Panc1 (cell line): ENCODE measurements around the gene SLC27A2. TPM values are rescaled to one million over a fixed set of nuclear protein-coding genes. Genes with fewer than 3 reads are reported as not detected.

Source experiments
- ATAC-seq: fragments of 200-7000 bp; cut with Tn5 transposase; 2 replicates; pipeline ENCODE4 v1.9.1; 2020; ENCODE audit warnings: mild to moderate bottlenecking, moderate library complexity
- BruUV-seq: library from RNA; stranded (reverse); fragments of 400-500 nt; replicated peaks from 2 replicates; lab custom pipeline; 2021; lab: Mats Ljungman, UMichigan
- CTCF ChIA-PET: fragments of 300-600 bp; sonication (Branson Sonifier 250); formaldehyde crosslinking; loops from one replicate; lab custom pipeline; 2022; ENCODE audit warnings: antibody characterized with exemption; lab: Charles Lee
- POLR2A ChIA-PET: fragments of 300-600 bp; sonication (Branson Sonifier 250); formaldehyde crosslinking; loops from one replicate; lab custom pipeline; 2022; ENCODE audit warnings: antibody characterized with exemption; lab: Charles Lee
- DNase-seq: peaks from one replicate; pipeline ENCODE4 v3.0.0-alpha.2; 2010; ENCODE audit warnings: low read depth, low spot score
- H3K27ac ChIP-seq: 2 replicates; pipeline ENCODE4 v1.5.1; 2011; ENCODE audit warnings: mild to moderate bottlenecking, low read length, inconsistent platforms
- H3K27me3 ChIP-seq: fragments of 200-500 bp; sonication (Bioruptor generic); 2 replicates; pipeline ENCODE4 v1.6.0; 2014; ENCODE audit warnings: low read length, inconsistent platforms; ENCODE audit not compliant: control insufficient read depth, insufficient read depth
- H3K36me3 ChIP-seq: fragments of 200-500 bp; sonication (Bioruptor generic); 2 replicates; pipeline ENCODE4 v1.5.1; 2014; ENCODE audit warnings: inconsistent platforms, mild to moderate bottlenecking, low read length, moderate library complexity; ENCODE audit not compliant: control insufficient read depth, insufficient read depth
- H3K4me1 ChIP-seq: 2 replicates; pipeline ENCODE4 v1.5.1; 2011; ENCODE audit warnings: inconsistent platforms, mild to moderate bottlenecking, low read length, moderate library complexity; ENCODE audit not compliant: control insufficient read depth, insufficient read depth
- H3K4me3 ChIP-seq, 2 experiments: 2 replicates each; pipeline ENCODE4 v1.5.1; 2011 to 2012; ENCODE audit warnings: low read depth in 2 of 2, low read length in 2 of 2, mild to moderate bottlenecking in 2 of 2, inconsistent platforms in 1 of 2, moderate library complexity in 1 of 2
- H3K9me3 ChIP-seq: fragments of 200-500 bp; sonication (Bioruptor generic); 2 replicates; pipeline ENCODE4 v1.5.1; 2014; ENCODE audit warnings: low read depth, mild to moderate bottlenecking, inconsistent platforms, low read length, moderate library complexity; ENCODE audit not compliant: control insufficient read depth, insufficient read depth
- CTCF ChIP-seq: fragments of 450-650 bp; IDR thresholded peaks from 2 replicates; pipeline ENCODE4 v1.5.1; 2017; ENCODE audit warnings: mild to moderate bottlenecking
- POLR2AphosphoS5 ChIP-seq: IDR thresholded peaks from 2 replicates; pipeline ENCODE4 v1.6.1; 2012; ENCODE audit warnings: mild to moderate bottlenecking, low read depth, low read length, moderate library complexity
- REST ChIP-seq, 2 experiments: IDR thresholded peaks; 2 replicates each; pipeline ENCODE4 v1.6.1; 2011 to 2012; ENCODE audit warnings: low read depth in 2 of 2, control low read depth in 1 of 2, low read length in 1 of 2, mild to moderate bottlenecking in 1 of 2, moderate library complexity in 1 of 2; ENCODE audit not compliant: insufficient read depth in 1 of 2
- SIN3A ChIP-seq: IDR thresholded peaks from 2 replicates; pipeline ENCODE4 v1.6.1; 2012; ENCODE audit warnings: low read depth, mild to moderate bottlenecking, low read length, moderate library complexity, borderline replicate concordance; ENCODE audit not compliant: insufficient read depth
- TCF7L2 ChIP-seq: IDR thresholded peaks from 2 replicates; pipeline ENCODE4 v1.6.1; 2011; ENCODE audit warnings: mild to moderate bottlenecking, low read depth, low read length, inconsistent platforms
- in situ Hi-C: cut with HindIII; loops from 2 replicates; pipeline ENCODE4 v1.10.0; 2016; ENCODE audit warnings: low sequenced_read_pairs, low pct_unique_long_range_greater_than_20kb
- intact Hi-C: fragments of 100-400 bp; cut with micrococcal nuclease; formaldehyde crosslinking; loops from one replicate; pipeline ENCODE4 v1.10.0; 2022; ENCODE audit not compliant: unreplicated experiment
- total RNA-seq: library from RNA; stranded (reverse); gene quantifications from one replicate; pipeline ENCODE4 v1.2.1, GENCODE V29; 2021; ENCODE audit not compliant: unreplicated experiment

Gene SLC27A2
- total RNA-seq, 1 experiment from 2014 or later, result 0.18 TPM

GRCh38 chr15:50164458-50164857 lies 17.5 kb upstream of the SLC27A2 start:
- H3K4me1 ChIP-seq, result no peaks in the 10 kb centered on the region
- intact Hi-C loops (no loop called here), in situ Hi-C loops (no loop called here)
- no peaks in the 10 kb centered on the region for H3K36me3 ChIP-seq
- CTCF ChIA-PET, result no interaction called here
- H3K27me3 ChIP-seq, result no peaks in the 10 kb centered on the region
- POLR2A ChIA-PET, result no interaction called here
- no peak overlapping the region for H3K4me3 ChIP-seq
- no peak for TF ChIP-seq SIN3A
- TF ChIP-seq TCF7L2, result no peak
- TF ChIP-seq CTCF, result no peak
- TF ChIP-seq POLR2AphosphoS5, result no peak
- TF ChIP-seq REST (IDR thresholded peaks at IDR 0.05; ENCODE audit: insufficient read depth in 1 of 2, low read depth in 2 of 2, low read length in 1 of 2), result no peak
- H3K27ac ChIP-seq, result no peak overlapping the region
- BruUV-seq, result no TSS peak
- no peaks in the 10 kb centered on the region for H3K9me3 ChIP-seq
- ATAC-seq (no peak), DNase-seq (no peak)

- Histone ChIP-seq H3K27ac (no peak overlapping the region), H3K36me3 (no peaks in the 10 kb centered on the region), H3K4me3 (no peak overlapping the region), H3K9me3 (no peaks in the 10 kb centered on the region), H3K27me3 (no peaks in the 10 kb centered on the region), H3K4me1 (no peaks in the 10 kb centered on the region)
- in situ Hi-C loops (no loop called here), intact Hi-C loops (no loop called here)
- no peak for ATAC-seq
- POLR2A ChIA-PET, result no interaction called here
- BruUV-seq, result no TSS peak
- no peak for TF ChIP-seq REST (IDR thresholded peaks at IDR 0.05; ENCODE audit: insufficient read depth in 1 of 2, low read depth in 2 of 2, low read length in 1 of 2)
- TF ChIP-seq POLR2AphosphoS5, result no peak
- TF ChIP-seq SIN3A, result no peak
- TF ChIP-seq CTCF, result no peak
- TF ChIP-seq TCF7L2, result no peak
- CTCF ChIA-PET, result no interaction called here
- no peak for DNase-seq
Observed at GRCh38 chr15:50166216-50166615, 15.8 kb upstream of the SLC27A2 start.
